MCF 10A (cell line): ENCODE results near the gene COL27A1. TPM values are rescaled to one million over a fixed set of nuclear protein-coding genes. Genes with fewer than 3 reads are reported as not detected.

Experiments
- BruUV-seq: library from RNA; stranded (reverse); fragments of 400-500 nt; replicated peaks from 2 replicates; lab custom pipeline; 2021; lab: Mats Ljungman, UMichigan
- CTCF ChIA-PET: fragments of 300-600 bp; sonication (Branson Sonifier 250); formaldehyde crosslinking; extraction: SDS; loops from one replicate; lab custom pipeline; 2021; ENCODE audit warnings: antibody characterized with exemption, inconsistent platforms; lab: Yijun Ruan, JAX
- POLR2A ChIA-PET: fragments of 300-600, 350-650 bp; sonication (Branson Sonifier 250); formaldehyde crosslinking; extraction: SDS; loops from one replicate; lab custom pipeline; 2020; ENCODE audit warnings: antibody characterized with exemption, inconsistent platforms; lab: Yijun Ruan, JAX
- DNase-seq: peaks from one replicate; pipeline ENCODE4 v3.0.0-alpha.2; 2018; ENCODE audit not compliant: unreplicated experiment
- H3K27ac Mint-ChIP-seq: one replicate; pipeline ENCODE4 v1.8.0; 2022; ENCODE audit warnings: mild to moderate bottlenecking, low read depth, mixed read lengths; ENCODE audit not compliant: unreplicated experiment
- H3K27me3 Mint-ChIP-seq: one replicate; pipeline ENCODE4 v1.8.0; 2022; ENCODE audit warnings: mixed read lengths; ENCODE audit not compliant: insufficient read depth, unreplicated experiment
- H3K36me3 Mint-ChIP-seq: one replicate; pipeline ENCODE4 v1.8.0; 2022; ENCODE audit warnings: mild to moderate bottlenecking, moderate library complexity, mixed read lengths; ENCODE audit not compliant: insufficient read depth, unreplicated experiment
- H3K4me1 Mint-ChIP-seq: one replicate; pipeline ENCODE4 v1.8.0; 2022; ENCODE audit warnings: mixed read lengths; ENCODE audit not compliant: insufficient read depth, unreplicated experiment
- H3K4me3 Mint-ChIP-seq: one replicate; pipeline ENCODE4 v1.8.0; 2022; ENCODE audit warnings: mild to moderate bottlenecking, moderate library complexity, mixed read lengths; ENCODE audit not compliant: unreplicated experiment
- H3K9me3 Mint-ChIP-seq: one replicate; pipeline ENCODE4 v1.8.0; 2022; ENCODE audit warnings: mixed read lengths; ENCODE audit not compliant: unreplicated experiment
- intact Hi-C: fragments of 100-400 bp; cut with micrococcal nuclease; formaldehyde crosslinking; loops from 2 replicates; pipeline ENCODE4 v1.14.1; 2022
- total RNA-seq: library from RNA; stranded (reverse); gene quantifications from 2 replicates; pipeline ENCODE4 v1.2.3, GENCODE V29; 2022
- TF ChIP-seq, protein P1 (sequence below): fragments of 200-600 bp; IDR thresholded peaks from one replicate; pipeline ENCODE4 v1.8.0; 2022; ENCODE audit warnings: antibody characterized with exemption, mild to moderate bottlenecking; ENCODE audit not compliant: unreplicated experiment

COL27A1 gene
- total RNA-seq, 1 experiment from 2014 or later = 2.9 TPM

DNA sequence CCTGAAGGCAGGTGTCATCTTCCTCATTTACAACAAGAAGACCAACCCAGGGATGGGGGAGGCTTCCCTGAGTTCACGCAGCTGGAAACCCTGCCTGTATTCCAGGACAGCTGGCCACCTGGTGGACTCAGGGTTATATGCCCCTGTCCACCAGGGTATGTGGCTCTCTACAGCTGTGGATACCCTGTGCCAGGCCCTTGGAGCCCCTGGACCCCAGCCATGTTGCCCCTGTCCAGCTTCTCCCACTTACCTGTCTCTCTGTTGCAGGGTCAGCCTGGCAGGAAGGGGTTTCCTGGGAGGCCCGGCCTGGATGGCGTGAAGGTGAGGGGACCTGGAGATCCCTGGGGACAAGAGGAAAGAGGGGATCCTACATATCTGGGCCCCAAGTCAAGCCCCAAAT lies 87.9 kb downstream of the COL27A1 start:
- Mint-ChIP-seq H3K27ac (no peak overlapping the region), H3K9me3 (no peaks in the 10 kb centered on the region), H3K4me3 (no peak overlapping the region), H3K4me1 (no peaks in the 10 kb centered on the region), H3K27me3 (no peaks in the 10 kb centered on the region), H3K36me3 (no peaks in the 10 kb centered on the region)
- BruUV-seq = no TSS peak
- no peak for DNase-seq
- ChIA-PET CTCF (no interaction called here), POLR2A (no interaction called here)
- TF ChIP-seq, protein P1, sequence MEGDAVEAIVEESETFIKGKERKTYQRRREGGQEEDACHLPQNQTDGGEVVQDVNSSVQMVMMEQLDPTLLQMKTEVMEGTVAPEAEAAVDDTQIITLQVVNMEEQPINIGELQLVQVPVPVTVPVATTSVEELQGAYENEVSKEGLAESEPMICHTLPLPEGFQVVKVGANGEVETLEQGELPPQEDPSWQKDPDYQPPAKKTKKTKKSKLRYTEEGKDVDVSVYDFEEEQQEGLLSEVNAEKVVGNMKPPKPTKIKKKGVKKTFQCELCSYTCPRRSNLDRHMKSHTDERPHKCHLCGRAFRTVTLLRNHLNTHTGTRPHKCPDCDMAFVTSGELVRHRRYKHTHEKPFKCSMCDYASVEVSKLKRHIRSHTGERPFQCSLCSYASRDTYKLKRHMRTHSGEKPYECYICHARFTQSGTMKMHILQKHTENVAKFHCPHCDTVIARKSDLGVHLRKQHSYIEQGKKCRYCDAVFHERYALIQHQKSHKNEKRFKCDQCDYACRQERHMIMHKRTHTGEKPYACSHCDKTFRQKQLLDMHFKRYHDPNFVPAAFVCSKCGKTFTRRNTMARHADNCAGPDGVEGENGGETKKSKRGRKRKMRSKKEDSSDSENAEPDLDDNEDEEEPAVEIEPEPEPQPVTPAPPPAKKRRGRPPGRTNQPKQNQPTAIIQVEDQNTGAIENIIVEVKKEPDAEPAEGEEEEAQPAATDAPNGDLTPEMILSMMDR = no peak
- intact Hi-C loops = no loop called here

DNA sequence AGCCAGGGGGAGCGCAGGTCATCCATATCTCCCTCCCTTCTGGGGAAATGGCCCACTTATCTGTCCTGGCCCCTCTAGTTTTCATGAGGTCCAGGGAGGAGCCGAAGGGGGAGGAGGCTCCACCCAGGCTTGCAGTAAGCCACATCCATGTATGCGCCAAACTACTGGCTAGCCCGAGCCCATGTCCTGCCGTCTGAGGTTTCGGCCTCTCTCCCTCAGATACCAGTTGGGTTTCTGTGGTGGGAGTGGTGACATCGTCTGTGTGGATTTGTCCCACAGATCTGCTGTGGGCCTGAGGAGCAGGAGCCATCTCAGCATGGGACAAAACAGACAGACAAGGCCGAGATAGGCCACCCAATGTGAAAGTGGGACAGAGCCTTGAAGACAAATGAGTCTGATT lies 89.2 kb downstream of the COL27A1 start:
- ChIA-PET CTCF (no interaction called here), POLR2A (no interaction called here)
- no TSS peak for BruUV-seq

DNA sequence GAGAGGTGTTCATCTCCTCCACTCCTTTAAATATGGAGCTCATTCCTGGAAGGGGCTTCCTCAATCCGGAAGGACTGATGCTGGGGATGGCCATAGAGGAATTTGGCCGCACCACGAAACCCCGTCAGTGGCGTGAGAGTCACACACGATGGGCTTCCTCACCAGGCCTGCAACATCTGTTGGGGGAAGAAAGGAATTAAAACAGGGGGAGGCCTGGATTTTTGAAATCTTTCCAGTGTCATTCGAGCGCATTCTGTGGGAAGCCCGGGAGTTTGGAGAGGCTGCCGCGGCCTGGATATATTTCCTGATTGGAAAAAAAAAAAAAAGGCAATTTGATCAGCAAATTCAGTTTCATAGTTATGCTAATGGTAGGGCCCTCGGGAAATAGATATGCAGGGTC lies 91.2 kb downstream of the COL27A1 start:
- H3K4me3 Mint-ChIP-seq = no peak overlapping the region
- ChIA-PET CTCF (no interaction called here), POLR2A (no interaction called here)
- BruUV-seq = no TSS peak
- no peak overlapping the region for H3K27ac Mint-ChIP-seq
- H3K9me3 Mint-ChIP-seq = no peaks in the 10 kb centered on the region
- intact Hi-C loops = no loop called here
- H3K27me3 Mint-ChIP-seq = no peaks in the 10 kb centered on the region
- DNase-seq = no peak
- TF ChIP-seq, protein P1 = no peak
- no peaks in the 10 kb centered on the region for H3K4me1 Mint-ChIP-seq
- no peaks in the 10 kb centered on the region for H3K36me3 Mint-ChIP-seq

More for the DNA sequence above, 89.2 kb downstream of the COL27A1 start:
- H3K27me3 Mint-ChIP-seq = no peaks in the 10 kb centered on the region
- intact Hi-C loops = no loop called here
- DNase-seq = no peak
- no peaks in the 10 kb centered on the region for H3K4me1 Mint-ChIP-seq
- H3K9me3 Mint-ChIP-seq = no peaks in the 10 kb centered on the region
- no peak overlapping the region for H3K27ac Mint-ChIP-seq
- TF ChIP-seq, protein P1 = no peak
- H3K36me3 Mint-ChIP-seq = no peaks in the 10 kb centered on the region
- H3K4me3 Mint-ChIP-seq = no peak overlapping the region

DNA sequence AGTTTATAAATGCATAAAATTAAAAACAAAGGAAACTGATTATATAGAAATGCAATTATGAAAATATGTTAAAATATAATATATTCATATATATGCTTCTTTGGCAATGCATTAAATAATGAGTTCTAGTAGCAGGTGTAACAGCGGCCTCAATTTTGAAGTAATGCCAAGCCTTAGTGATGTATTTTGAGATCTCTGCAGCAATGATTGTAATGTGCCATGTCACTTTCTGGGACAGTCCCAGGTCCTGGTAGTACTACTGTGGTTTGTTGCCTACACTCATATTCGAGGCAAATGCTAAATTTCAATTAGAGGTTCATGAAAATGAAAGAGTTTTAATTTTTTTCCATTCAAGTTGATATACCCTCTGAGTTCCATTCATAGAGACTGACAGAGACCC lies 91.7 kb downstream of the COL27A1 start:
- Mint-ChIP-seq H3K27me3 (no peaks in the 10 kb centered on the region), H3K4me1 (no peaks in the 10 kb centered on the region), H3K27ac (no peak overlapping the region), H3K36me3 (no peaks in the 10 kb centered on the region), H3K4me3 (no peak overlapping the region), H3K9me3 (no peaks in the 10 kb centered on the region)
- CTCF ChIA-PET = no interaction called here
- BruUV-seq = no TSS peak
- POLR2A ChIA-PET = no interaction called here
- intact Hi-C loops = no loop called here
- no peak for DNase-seq
- TF ChIP-seq, protein P1 = no peak
